NCI-H345 treated with DMSO at 0.1 percent for 48 hours (cell line): ENCODE data around the gene RFPL4A.

Experiments used
- DNase-seq: peaks from one replicate; lab custom pipeline; 2025; ENCODE audit not compliant: unreplicated experiment; lab: John Stamatoyannopoulos, UW

Gene RFPL4A

GRCh38 chr19:55801416-55801815, 42.5 kb downstream of the RFPL4A start:
- no peak for DNase-seq

- DNase-seq = no peak
These were observed 43.4 kb downstream of the RFPL4A start for GRCh38 chr19:55802281-55802680.

GRCh38 chr19:55809381-55810058, 50.6 kb downstream of the RFPL4A start:
- DNase-seq = peak; percentile 7

GRCh38 chr19:55811340-55811739, 52.4 kb downstream of the RFPL4A start:
- DNase-seq = no peak

GRCh38 chr19:55812449-55812848, 53.6 kb downstream of the RFPL4A start:
- no peak for DNase-seq
